Activated T-cell treated with anti-CD3 and anti-CD28 coated beads, Interleukin-2, amount 50 U/mL, for 24 hours (primary cell): ENCODE measurements around the gene SYT14.
"Not testable (repeated sequence)": the region's sequence is repeated elsewhere in the genome, so short reads cannot be mapped to it uniquely, and the experiment has no call there.

Source experiments
- DNase-seq: peaks from one replicate; pipeline ENCODE4 v3.0.0-alpha.2; 2020
- H3K27ac Mint-ChIP-seq: 2 replicates; pipeline ENCODE4 v1.8.0; 2020; ENCODE audit warnings: mild to moderate bottlenecking, mixed read lengths
- H3K27me3 Mint-ChIP-seq: 2 replicates; pipeline ENCODE4 v1.8.0; 2020; ENCODE audit warnings: mixed read lengths
- H3K36me3 Mint-ChIP-seq: 2 replicates; pipeline ENCODE4 v1.8.0; 2020; ENCODE audit warnings: low read depth, mixed read lengths
- H3K4me1 Mint-ChIP-seq: 2 replicates; pipeline ENCODE4 v1.8.0; 2020; ENCODE audit warnings: low read depth, mixed read lengths
- H3K4me3 Mint-ChIP-seq: 2 replicates; pipeline ENCODE4 v1.8.0; 2020; ENCODE audit warnings: mild to moderate bottlenecking, moderate library complexity, mixed read lengths
- H3K9me3 Mint-ChIP-seq: 2 replicates; pipeline ENCODE4 v1.8.0; 2020; ENCODE audit warnings: mixed read lengths

Gene SYT14

DNA sequence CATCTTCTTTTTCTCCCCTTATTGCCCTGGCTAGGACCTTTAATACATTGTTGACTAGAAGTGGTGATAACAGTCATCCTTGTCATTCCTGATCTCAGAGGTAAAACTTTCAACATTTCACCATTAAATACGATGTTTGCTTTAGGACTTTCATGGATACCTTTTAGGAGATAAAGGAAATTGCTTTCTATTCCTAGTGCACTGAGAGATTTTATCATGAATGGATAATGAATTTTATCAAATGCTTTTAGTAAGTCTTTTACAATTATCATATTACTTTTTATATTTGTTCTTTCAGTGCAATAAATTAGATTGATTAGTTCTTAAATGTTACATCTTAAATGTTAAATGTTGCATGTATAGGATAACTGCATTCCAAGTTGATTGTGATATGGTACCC is 147.3 kb downstream of the SYT14 start:
- H3K9me3 Mint-ChIP-seq, result peaks cover 2% of the 10 kb centered on the region
- H3K27ac Mint-ChIP-seq, result no peak overlapping the region
- no peak for DNase-seq

DNA sequence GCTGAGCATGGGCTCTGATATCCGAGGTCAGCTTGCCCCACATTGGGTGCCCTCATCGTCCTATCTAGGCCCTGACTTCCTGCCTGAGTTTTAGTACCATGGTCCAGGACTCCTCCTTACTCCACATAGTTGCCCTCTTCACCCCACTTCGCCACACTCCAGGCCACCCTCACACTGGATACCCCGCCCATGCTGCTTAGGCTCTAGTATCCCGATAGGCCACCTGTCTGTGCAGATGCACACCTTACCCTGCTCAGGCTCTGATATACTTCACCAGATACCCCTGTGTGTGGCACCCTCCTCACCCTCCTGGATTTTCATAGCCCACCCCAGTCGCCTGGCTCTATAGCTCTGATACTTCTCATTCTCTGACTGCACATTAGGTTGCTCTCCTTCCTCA is 149.0 kb downstream of the SYT14 start:
- Mint-ChIP-seq H3K9me3 (peaks cover 2% of the 10 kb centered on the region), H3K27me3 (peaks cover 11% of the 10 kb centered on the region), H3K36me3 (no peaks in the 10 kb centered on the region), H3K4me1 (no peaks in the 10 kb centered on the region), H3K27ac (no peak overlapping the region), H3K4me3 (no peak overlapping the region)
- DNase-seq, result no peak

More for the DNA sequence above, 147.3 kb downstream of the SYT14 start:
- peaks cover 5% of the 10 kb centered on the region for H3K27me3 Mint-ChIP-seq
- H3K4me3 Mint-ChIP-seq, result no peak overlapping the region
- H3K36me3 Mint-ChIP-seq, result no peaks in the 10 kb centered on the region
- no peaks in the 10 kb centered on the region for H3K4me1 Mint-ChIP-seq

DNA sequence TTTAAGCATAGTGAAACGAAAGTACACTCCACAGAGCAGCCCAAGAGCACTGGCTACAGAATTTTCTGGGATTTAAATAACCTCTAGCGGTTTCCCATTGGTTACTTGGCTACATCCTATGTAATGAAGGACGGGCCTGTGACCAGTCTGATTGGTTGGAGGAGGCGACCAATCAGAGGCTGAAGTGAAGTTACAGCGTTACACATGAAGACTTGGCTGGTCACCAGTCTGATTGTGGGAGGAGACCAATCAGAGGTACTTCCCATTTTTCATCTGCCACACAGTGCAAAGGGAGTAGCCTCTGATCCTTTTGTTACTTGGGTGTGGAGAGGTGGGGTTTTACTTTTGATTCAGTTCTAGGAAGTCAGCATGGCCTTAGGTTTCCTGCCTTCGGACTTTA is 151.8 kb downstream of the SYT14 start:
- no peak for DNase-seq
- Mint-ChIP-seq H3K4me3 (no peak overlapping the region), H3K4me1 (no peaks in the 10 kb centered on the region), H3K27ac (no peak overlapping the region), H3K36me3 (no peaks in the 10 kb centered on the region), H3K27me3 (peaks cover 17% of the 10 kb centered on the region), H3K9me3 (peaks cover 2% of the 10 kb centered on the region)

DNA sequence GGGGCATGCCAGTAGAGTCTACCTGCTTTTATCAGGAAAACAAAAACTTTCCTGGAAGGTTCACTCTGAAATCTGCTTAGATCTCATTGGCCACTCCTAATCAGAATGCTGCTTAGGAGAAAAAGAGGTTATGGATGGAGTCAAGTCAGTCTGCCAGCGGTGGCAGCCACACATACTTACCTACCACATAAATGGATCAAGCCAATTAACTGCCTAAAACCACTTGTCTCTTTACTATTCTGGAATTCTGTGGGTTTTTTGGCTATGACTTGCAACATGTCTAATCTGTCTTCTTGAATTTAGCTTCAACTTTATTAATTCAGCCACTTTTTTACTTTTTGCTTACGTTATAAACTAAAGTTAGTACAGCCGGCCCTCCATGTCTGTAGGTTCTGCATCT is 154.3 kb downstream of the SYT14 start:
- Mint-ChIP-seq H3K4me1 (no peaks in the 10 kb centered on the region), H3K4me3 (no peak overlapping the region), H3K9me3 (peaks cover 2% of the 10 kb centered on the region), H3K27ac (no peak overlapping the region), H3K36me3 (no peaks in the 10 kb centered on the region), H3K27me3 (peaks cover 17% of the 10 kb centered on the region)
- no peak for DNase-seq

DNA sequence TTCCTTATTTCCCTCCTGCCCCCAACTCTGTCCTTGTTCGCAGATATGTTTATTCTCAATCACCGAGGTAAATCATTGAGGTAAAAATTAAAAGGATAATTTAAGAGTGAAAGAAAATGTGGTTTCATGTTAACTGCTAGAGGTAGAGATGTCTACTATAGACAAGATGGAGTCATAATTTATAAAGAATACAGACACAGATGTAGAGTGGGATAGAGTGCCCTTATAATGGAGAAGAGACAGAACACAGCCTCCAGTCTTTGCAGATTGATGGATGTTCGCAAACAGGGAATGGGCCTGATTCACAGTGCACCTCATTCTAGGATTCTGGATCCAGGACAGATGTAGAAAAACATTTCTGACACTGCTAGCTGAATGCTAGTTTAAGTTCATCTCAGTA is 155.4 kb downstream of the SYT14 start:
- H3K9me3 Mint-ChIP-seq, result peaks cover 2% of the 10 kb centered on the region
- H3K4me3 Mint-ChIP-seq, result no peak overlapping the region
- no peaks in the 10 kb centered on the region for H3K36me3 Mint-ChIP-seq
- H3K27ac Mint-ChIP-seq, result no peak overlapping the region
- H3K27me3 Mint-ChIP-seq, result peaks cover 13% of the 10 kb centered on the region
- no peaks in the 10 kb centered on the region for H3K4me1 Mint-ChIP-seq
- no peak for DNase-seq

DNA sequence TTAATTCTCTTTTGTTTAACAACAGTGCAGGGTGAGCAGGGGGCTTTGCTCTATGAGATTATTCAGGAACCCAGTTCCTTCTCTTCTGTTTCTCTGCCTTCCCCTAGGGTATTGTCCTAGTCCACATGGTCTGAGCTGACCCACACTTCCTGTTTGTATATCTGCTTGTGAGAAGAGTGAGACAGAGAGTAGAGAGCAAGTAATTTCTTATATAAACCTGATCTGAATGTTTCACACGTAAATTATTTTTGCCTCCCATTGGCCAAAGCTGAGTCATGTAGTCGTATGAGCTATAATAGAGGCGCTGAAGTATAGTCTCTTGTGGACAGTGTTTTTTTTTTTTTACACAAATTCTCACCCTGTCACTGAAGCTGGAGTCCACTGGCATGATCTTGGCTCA is 160.3 kb downstream of the SYT14 start:
- H3K9me3 Mint-ChIP-seq, result no peaks in the 10 kb centered on the region
- no peak for DNase-seq
- H3K27ac Mint-ChIP-seq, result no peak overlapping the region
- no peaks in the 10 kb centered on the region for H3K4me1 Mint-ChIP-seq
- no peaks in the 10 kb centered on the region for H3K36me3 Mint-ChIP-seq
- no peak overlapping the region for H3K4me3 Mint-ChIP-seq
- H3K27me3 Mint-ChIP-seq, result peaks cover 9% of the 10 kb centered on the region

DNA sequence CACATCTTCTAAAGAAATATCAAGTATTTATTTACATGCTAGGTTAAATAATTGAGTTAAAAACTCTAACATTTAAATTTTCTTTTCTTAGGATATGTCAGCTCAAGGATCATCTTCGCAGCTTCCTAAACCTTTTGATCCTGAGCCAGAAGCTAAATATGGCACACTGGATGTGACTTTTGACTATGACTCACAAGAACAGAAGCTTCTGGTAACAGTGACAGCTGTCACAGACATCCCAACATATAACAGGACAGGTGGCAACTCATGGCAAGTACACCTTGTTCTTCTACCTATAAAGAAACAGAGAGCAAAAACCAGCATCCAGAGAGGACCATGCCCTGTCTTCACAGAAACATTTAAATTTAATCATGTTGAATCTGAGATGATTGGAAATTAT is 161.9 kb downstream of the SYT14 start:
- Mint-ChIP-seq H3K27ac (no peak overlapping the region), H3K36me3 (no peaks in the 10 kb centered on the region), H3K4me1 (no peaks in the 10 kb centered on the region), H3K4me3 (no peak overlapping the region), H3K27me3 (peaks cover 3% of the 10 kb centered on the region), H3K9me3 (no peaks in the 10 kb centered on the region)
- no peak for DNase-seq

DNA sequence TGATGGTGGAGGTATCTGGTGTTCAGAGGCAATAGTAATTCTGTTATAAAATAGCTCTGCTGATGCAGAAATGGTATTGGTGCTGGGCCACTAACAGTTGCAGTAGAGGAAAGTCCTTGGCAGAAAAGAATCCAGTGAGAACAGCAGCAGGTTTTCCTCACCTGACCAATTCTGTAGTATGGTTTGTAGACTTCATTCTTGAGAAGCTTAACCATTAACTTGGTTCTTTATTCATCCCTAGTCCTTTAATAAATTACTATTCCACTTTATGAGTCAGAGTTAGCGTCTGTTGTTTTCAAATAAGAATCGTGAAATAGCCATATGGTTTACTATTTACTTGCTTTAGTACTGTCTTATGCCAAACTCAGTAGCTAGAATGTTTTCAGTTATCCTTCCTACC is 166.1 kb downstream of the SYT14 start:
- Mint-ChIP-seq H3K27ac (no peak overlapping the region), H3K27me3 (peaks cover 11% of the 10 kb centered on the region), H3K9me3 (no peaks in the 10 kb centered on the region), H3K4me3 (no peak overlapping the region), H3K36me3 (no peaks in the 10 kb centered on the region), H3K4me1 (no peaks in the 10 kb centered on the region)
- no peak for DNase-seq

DNA sequence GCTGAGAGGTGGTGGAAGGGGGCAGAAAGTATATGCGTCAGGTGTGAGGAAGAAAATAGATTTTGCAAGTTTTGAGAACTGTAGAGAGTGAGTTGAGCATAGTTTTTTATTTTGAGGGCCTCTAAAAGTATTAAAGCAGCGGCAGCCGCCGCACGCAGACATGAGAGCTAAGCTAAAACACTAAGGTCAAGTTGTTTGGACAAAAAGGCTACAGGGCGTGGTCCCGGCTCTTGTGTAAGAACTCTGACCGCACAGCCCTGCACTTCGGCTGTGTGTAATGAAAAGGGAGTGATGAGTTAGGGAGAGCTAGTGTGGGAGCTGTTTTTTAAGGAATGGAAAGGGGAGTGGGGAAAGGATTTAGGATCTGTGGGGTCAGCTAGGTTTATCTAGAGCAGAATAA is 174.9 kb downstream of the SYT14 start:
- not testable (repeated sequence) for H3K4me3 Mint-ChIP-seq, H3K27ac Mint-ChIP-seq, H3K36me3 Mint-ChIP-seq, H3K9me3 Mint-ChIP-seq, H3K4me1 Mint-ChIP-seq, DNase-seq, H3K27me3 Mint-ChIP-seq

DNA sequence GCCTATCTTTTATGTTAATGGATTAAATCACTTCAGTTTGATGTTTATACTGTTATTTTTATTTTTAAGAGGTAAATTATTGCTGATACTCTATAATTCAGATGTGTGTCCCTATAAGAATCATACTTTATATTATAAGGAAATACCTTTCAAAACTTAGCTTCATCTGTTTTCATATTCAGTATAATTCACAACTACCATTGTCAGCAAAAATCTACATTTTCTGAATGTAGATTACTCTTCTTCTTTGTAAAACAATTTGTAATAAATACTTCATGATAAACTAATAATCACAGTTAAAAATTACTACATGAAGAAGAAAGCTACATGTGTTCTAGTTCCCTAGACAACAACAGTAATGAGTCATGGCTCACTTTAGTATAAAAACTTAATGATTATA is 179.2 kb downstream of the SYT14 start:
- no peak for DNase-seq
- H3K4me3 Mint-ChIP-seq, result no peak overlapping the region
- H3K4me1 Mint-ChIP-seq, result no peaks in the 10 kb centered on the region
- no peaks in the 10 kb centered on the region for H3K9me3 Mint-ChIP-seq
- no peaks in the 10 kb centered on the region for H3K36me3 Mint-ChIP-seq
- H3K27me3 Mint-ChIP-seq, result peaks cover 2% of the 10 kb centered on the region
- H3K27ac Mint-ChIP-seq, result no peak overlapping the region

DNA sequence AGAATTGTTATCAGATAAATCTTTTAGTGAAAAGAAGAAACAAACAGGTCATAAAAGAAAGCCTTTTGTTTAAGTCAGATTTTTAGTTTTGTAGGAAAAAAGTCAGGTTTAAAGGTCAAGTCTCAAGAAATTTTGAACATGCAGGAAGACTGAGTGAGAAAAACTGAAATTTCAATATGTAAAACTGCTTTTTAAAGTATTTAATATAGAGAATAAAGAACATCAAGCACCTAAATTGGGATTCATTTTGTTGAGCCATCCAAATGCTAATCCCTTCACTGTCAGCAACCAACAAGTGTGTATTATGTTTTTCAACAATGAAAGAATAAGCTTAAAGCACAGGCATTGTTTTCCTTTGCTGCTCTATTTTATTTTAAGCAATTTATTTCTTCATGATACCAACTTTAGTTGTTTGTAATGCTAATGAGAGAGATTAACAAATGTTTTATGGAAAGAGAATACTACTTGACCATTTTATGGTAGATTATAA is 179.7 kb downstream of the SYT14 start:
- Mint-ChIP-seq H3K27ac (no peak overlapping the region), H3K9me3 (no peaks in the 10 kb centered on the region), H3K4me1 (no peaks in the 10 kb centered on the region), H3K27me3 (peaks cover 2% of the 10 kb centered on the region), H3K36me3 (no peaks in the 10 kb centered on the region), H3K4me3 (no peak overlapping the region)
- no peak for DNase-seq

DNA sequence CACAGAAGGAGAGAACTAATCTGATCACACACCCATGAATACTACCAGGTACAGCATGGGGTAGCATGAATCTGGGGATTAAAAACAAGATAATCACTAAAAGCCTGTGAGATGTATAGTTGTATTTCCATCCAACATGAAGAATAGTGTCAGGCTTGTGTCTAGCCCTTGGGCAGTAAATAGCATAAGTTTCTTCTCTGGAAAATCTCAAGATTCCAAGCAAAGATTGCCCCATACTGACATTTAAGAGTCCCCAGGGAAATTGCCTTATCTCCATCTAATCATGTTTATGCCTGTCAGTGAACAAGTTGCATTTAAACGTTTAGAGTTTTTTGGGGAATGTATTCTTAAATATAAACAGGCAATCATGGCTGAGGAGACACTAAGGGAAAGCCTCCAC is 185.4 kb downstream of the SYT14 start:
- no peaks in the 10 kb centered on the region for H3K36me3 Mint-ChIP-seq
- no peak overlapping the region for H3K4me3 Mint-ChIP-seq
- DNase-seq, result no peak
- no peak overlapping the region for H3K27ac Mint-ChIP-seq
- H3K27me3 Mint-ChIP-seq, result peaks cover 20% of the 10 kb centered on the region
- H3K9me3 Mint-ChIP-seq, result no peaks in the 10 kb centered on the region
- no peaks in the 10 kb centered on the region for H3K4me1 Mint-ChIP-seq

DNA sequence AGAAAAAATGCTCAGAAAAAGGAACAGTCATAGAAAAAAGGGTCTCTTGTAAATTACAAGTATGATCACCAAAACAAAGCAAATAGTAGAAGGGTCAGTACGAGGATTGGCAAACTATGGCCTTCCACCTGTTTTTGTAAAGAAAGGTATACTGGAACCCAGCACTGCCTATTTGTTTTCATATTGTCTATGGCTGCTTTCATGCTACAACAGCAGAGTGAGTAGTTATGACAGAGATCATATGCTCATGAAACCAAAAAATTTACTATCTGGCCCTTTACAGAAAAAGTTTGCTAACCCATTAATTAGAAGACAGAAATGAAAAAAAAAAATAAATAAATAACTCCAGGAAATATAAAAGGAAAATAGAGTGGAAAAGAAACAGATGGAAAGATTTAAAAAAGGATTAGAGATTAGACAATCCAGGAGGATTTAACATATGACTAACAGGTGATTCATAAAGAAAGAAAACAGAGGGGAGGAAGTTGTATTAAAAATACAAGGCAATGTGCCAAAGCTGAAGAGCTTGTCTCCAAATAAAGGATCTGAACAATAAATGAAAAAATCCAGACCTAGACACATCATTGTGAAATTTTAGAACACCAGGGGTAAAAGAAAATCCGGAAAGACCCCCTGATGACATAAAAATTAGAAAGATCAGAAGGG is 186.0 kb downstream of the SYT14 start:
- H3K9me3 Mint-ChIP-seq, result no peaks in the 10 kb centered on the region
- H3K4me1 Mint-ChIP-seq, result no peaks in the 10 kb centered on the region
- DNase-seq, result no peak
- H3K27ac Mint-ChIP-seq, result no peak overlapping the region
- H3K27me3 Mint-ChIP-seq, result peaks cover 20% of the 10 kb centered on the region
- H3K4me3 Mint-ChIP-seq, result no peak overlapping the region
- H3K36me3 Mint-ChIP-seq, result no peaks in the 10 kb centered on the region

DNA sequence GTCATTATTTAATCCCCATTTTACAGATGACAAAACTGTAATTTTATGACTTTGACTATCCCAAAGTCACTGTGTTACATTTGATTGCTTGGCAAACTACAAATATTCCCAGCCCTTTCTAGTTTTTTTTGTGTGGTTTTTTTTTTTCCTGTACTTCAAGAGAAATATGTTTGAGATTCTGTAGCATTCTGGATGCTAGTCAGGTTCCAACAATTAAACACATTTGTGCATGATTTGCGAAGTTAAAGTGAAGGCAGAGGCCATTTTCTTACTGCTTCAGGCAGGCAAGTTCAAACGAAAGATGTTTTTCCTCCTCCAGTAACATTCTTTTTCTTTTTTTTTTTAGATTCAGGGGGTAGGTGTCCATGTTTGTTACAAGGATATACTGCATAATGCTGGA is 186.7 kb downstream of the SYT14 start:
- H3K27me3 Mint-ChIP-seq, result peaks cover 20% of the 10 kb centered on the region
- H3K36me3 Mint-ChIP-seq, result no peaks in the 10 kb centered on the region
- no peak overlapping the region for H3K4me3 Mint-ChIP-seq
- DNase-seq, result no peak
- H3K9me3 Mint-ChIP-seq, result no peaks in the 10 kb centered on the region
- peaks cover 2% of the 10 kb centered on the region for H3K4me1 Mint-ChIP-seq
- H3K27ac Mint-ChIP-seq, result no peak overlapping the region

DNA sequence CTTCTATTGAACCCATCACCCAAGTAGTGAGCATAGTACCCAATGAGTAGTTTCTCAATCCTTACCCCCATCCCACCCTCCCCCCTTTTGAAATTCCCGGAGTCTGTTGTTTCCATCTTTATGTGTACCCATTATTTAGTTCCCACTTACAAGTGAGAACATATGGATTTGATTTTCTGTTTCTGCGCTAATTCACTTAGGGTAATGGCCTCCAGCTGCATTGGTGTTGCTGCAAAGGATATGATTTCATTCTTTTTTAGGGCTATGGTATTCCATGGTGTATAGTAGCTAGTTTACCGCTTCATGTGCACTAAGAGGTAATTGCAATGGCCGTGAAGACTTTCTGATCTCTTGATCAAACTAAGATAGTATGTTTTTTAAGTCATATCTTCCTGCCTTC is 187.1 kb downstream of the SYT14 start:
- H3K27ac Mint-ChIP-seq, result no peak overlapping the region
- peaks cover 2% of the 10 kb centered on the region for H3K4me1 Mint-ChIP-seq
- H3K27me3 Mint-ChIP-seq, result peaks cover 20% of the 10 kb centered on the region
- no peak for DNase-seq
- no peaks in the 10 kb centered on the region for H3K36me3 Mint-ChIP-seq
- no peaks in the 10 kb centered on the region for H3K9me3 Mint-ChIP-seq
- no peak overlapping the region for H3K4me3 Mint-ChIP-seq

DNA sequence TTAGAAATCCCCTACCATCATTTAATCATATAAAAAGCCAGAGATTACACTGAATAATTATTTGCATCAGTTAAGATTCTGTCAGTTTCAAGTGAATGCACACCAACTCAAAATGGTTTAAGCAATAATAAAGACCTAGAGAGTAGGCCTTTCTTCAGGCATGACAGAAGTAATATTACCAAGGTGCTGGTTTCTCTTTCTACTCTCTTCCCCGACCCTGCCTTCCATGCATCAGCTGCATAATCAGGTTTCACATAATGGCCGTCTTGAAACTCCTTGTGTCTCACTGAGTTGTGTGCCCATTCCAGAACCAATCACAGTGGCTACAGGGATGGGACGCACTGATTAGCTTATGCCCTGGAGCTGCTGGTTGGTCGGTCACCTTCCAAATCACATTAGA is 191.1 kb downstream of the SYT14 start:
- peaks cover 18% of the 10 kb centered on the region for H3K27me3 Mint-ChIP-seq
- H3K27ac Mint-ChIP-seq, result no peak overlapping the region
- H3K4me3 Mint-ChIP-seq, result no peak overlapping the region
- no peaks in the 10 kb centered on the region for H3K36me3 Mint-ChIP-seq
- DNase-seq, result no peak
- peaks cover 4% of the 10 kb centered on the region for H3K4me1 Mint-ChIP-seq
- H3K9me3 Mint-ChIP-seq, result no peaks in the 10 kb centered on the region
